ENCODE data around the gene RASA3. TPM values are rescaled to one million over a fixed set of nuclear protein-coding genes. Genes with fewer than 3 reads are reported as not detected.

Gene RASA3
- total and polyA plus RNA-seq, 2 of the 4 experiments (the other 2 are of a cell fraction), result 21.0 to 31.4 TPM

DNA sequence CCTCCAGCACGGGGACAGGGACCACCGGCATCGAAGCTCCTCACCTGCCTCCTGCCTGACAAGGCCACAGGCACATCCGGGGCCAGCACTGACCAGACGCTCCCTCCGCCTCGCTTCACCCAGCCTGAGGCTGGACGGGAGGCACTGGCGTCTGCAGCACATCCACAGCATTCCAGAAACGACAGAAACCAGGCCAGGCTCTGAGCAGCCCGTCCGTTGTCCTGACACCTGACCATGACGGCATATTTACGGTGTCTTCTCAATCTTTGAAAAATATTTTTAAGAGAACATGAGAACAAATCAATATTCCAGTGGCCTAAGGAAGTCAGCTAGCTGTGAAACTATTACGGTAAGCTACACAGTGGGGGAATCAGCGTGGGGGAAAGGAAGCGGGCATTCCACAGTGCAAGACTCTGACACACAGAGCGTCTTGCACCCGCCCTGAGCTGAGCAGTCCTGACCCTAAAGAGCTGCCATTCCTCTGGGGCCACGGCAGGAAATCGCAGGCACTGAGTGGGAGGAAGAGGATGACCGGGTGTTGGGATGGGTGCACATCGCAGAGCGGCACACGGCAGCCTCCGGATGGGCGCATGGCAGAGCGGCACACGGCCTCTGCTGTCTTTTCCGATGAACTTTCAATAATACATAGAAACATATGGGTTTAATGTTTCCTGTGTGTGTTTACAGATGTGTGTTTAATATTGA lies 26.8 kb downstream of the RASA3 start:
- ChIA-PET POLR2A (ENCODE audit: unreplicated experiment) (no interaction called here), CTCF (no interaction called here)
- peak overlapping the region; percentile 81 for H2AK9ac ChIP-seq (replicated peaks; ENCODE audit: low read depth, low read length, poor library complexity)
- in situ Hi-C loops (cut with MboI; ENCODE audit: low sequenced_read_pairs) (no loop called here), intact Hi-C loops (cut with micrococcal nuclease) (no loop called here), dilution Hi-C loops (cut with HindIII; ENCODE audit: low sequenced_read_pairs, unreplicated experiment) (no loop called here)
- H4K20me1 ChIP-seq (ENCODE audit: insufficient read depth, low read length), result peaks cover 84% of the 10 kb centered on the region
- 65% methylated on average over 14 of the region's 30 CpGs; no CpG with 5 or more reads in 1 of the 2 experiments for WGBS, 2 experiments (ENCODE audit: extremely low coverage in 2 of 2, insufficient read length in 1 of 2)
- H2BK5ac ChIP-seq (ENCODE audit: low read depth, low read length, poor library complexity, severe bottlenecking), result peak overlapping the region; percentile 41
- no peak overlapping the region for H3K4me2 ChIP-seq (ENCODE audit: low read depth, low read length)
- no peak for ATAC-seq (ENCODE audit: low read depth)
- H3K9me1 ChIP-seq (ENCODE audit: insufficient read depth, low read length), result peaks cover 30% of the 10 kb centered on the region
- BruUV-seq (replicated peaks), result no TSS peak
- H3K4me3 ChIP-seq (ENCODE audit: insufficient read depth, low read depth, low read length), result no peak overlapping the region
- H3K4ac ChIP-seq (ENCODE audit: low read depth, low read length), result peak overlapping the region; percentile 63
- DNase-seq, result no peak
- peak overlapping the region; percentile 16; the same call in 1 of the 2 replicates for H2BK120ac ChIP-seq (ENCODE audit: low read depth, low read length)
- H4K8ac ChIP-seq (ENCODE audit: low read depth in 2 of 2, low read length in 2 of 2), result peak overlapping the region; percentile 44 to 49; a peak in 3 of 4 replicates
- H3K14ac ChIP-seq (replicated peaks; ENCODE audit: low read depth, low read length), result peak overlapping the region; percentile 27; the same call in 1 of the 2 replicates
- H3K9me3 ChIP-seq (ENCODE audit: control insufficient read depth, insufficient read depth, low read length), result no peaks in the 10 kb centered on the region
- H2AFZ ChIP-seq (replicated peaks; ENCODE audit: low read length, poor library complexity), result no peak overlapping the region
- H3K4me1 ChIP-seq (ENCODE audit: control insufficient read depth, insufficient read depth, low read length), result peaks cover 54% of the 10 kb centered on the region
- peak overlapping the region; percentile 26; the same call in 2 of the 3 replicates for H2BK15ac ChIP-seq (ENCODE audit: low read depth, low read length)
- H3K18ac ChIP-seq (ENCODE audit: low read depth, low read length), result peak overlapping the region; percentile 49; the same call in 1 of the 2 replicates
- H4K5ac ChIP-seq (ENCODE audit: low read depth, low read length), result peak overlapping the region; percentile 27; the same call in 1 of the 2 replicates
- H2AK5ac ChIP-seq (ENCODE audit: low read depth, low read length), result peak overlapping the region; percentile 90
- peak overlapping the region; percentile 53; the same call in 1 of the 2 replicates for H3K23ac ChIP-seq (ENCODE audit: low read depth, low read length)
- 0 out of 2 replicates have a peak overlapping the region, but pooled peaks have one; percentile 22 for H4K91ac ChIP-seq (ENCODE audit: insufficient read depth, low read depth, low read length)
- no peaks in the 10 kb centered on the region for H3K27me3 ChIP-seq (ENCODE audit: control insufficient read depth, insufficient read depth, low read length)
- H3K56ac ChIP-seq (ENCODE audit: extremely low read depth, insufficient read depth, low read length), result no peak overlapping the region
- peak overlapping the region; percentile 19 for H3K27ac ChIP-seq (ENCODE audit: insufficient read depth, low read length)
- H3K9ac ChIP-seq (ENCODE audit: low read depth, low read length), result no peak overlapping the region
- H3K36me3 ChIP-seq (ENCODE audit: control insufficient read depth, insufficient read depth, low read length), result peaks cover 12% of the 10 kb centered on the region
- H2BK20ac ChIP-seq (ENCODE audit: low read depth, low read length), result no peak overlapping the region; the same call in 1 of the 2 replicates
- H3K79me1 ChIP-seq (ENCODE audit: low read depth in 1 of 2, low read length in 2 of 2), result peaks cover 13 to 73% of the 10 kb centered on the region in 2 experiments; a peak in 3 of 4 replicates
- TF ChIP-seq NFE2L2 (IDR thresholded peaks at IDR 0.05; ENCODE audit: low read depth, low read length) (no peak), RCOR1 (IDR thresholded peaks at IDR 0.05; ENCODE audit: insufficient replicate concordance, low read length) (no peak), USF2 (IDR thresholded peaks at IDR 0.05; ENCODE audit: low read depth, low read length) (no peak), RAD21 (IDR thresholded peaks at IDR 0.05; ENCODE audit: low read length) (no peak), SMC3 (IDR thresholded peaks at IDR 0.05; ENCODE audit: low read depth, low read length) (no peak), RFX5 (IDR thresholded peaks at IDR 0.05; ENCODE audit: low read depth, low read length) (no peak), CEBPB (IDR thresholded peaks at IDR 0.05; ENCODE audit: low read depth, low read length) (no peak), CHD1 (IDR thresholded peaks at IDR 0.05; ENCODE audit: low read depth, low read length) (no peak), FOS (IDR thresholded peaks at IDR 0.05; ENCODE audit: low read depth, low read length) (no peak), MAFK (IDR thresholded peaks at IDR 0.05; ENCODE audit: low read depth, low read length) (no peak), BHLHE40 (IDR thresholded peaks at IDR 0.05; ENCODE audit: low read depth, low read length) (no peak), MAZ (IDR thresholded peaks at IDR 0.05; ENCODE audit: borderline replicate concordance, low read depth, low read length) (no peak), MXI1 (IDR thresholded peaks at IDR 0.05; ENCODE audit: borderline replicate concordance, low read depth, low read length) (no peak), POLR2A (IDR thresholded peaks at IDR 0.05; ENCODE audit: low read depth, low read length) (no peak), CTCF (conservative IDR thresholded peaks at IDR 0.05; ENCODE audit: low read depth, low read length) (no peak)

All from IMR-90 (cell line).